GM18858 (cell line): Measurements from ENCODE around the gene NECTIN4.
"Not testable (repeated sequence)": the region's sequence is repeated elsewhere in the genome, so short reads cannot be mapped to it uniquely, and the experiment has no call there.

Experiments
- ATAC-seq: cut with Tn5 transposase; IDR thresholded peaks from one replicate; pipeline ENCODE4 v1.9.1; 2021; ENCODE audit not compliant: unreplicated experiment

The NECTIN4 gene

GRCh38 chr1:161033751-161034150 is 55.6 kb downstream of the NECTIN4 start:
- no peak for ATAC-seq

- ATAC-seq: no peak
Observed at GRCh38 chr1:161032409-161032808, 56.9 kb downstream of the NECTIN4 start.

GRCh38 chr1:161031874-161032273 is 57.5 kb downstream of the NECTIN4 start:
- no peak for ATAC-seq

GRCh38 chr1:161029466-161029865 is 59.9 kb downstream of the NECTIN4 start:
- not testable (repeated sequence) for ATAC-seq

GRCh38 chr1:161026954-161027353 is 62.4 kb downstream of the NECTIN4 start:
- not testable (repeated sequence) for ATAC-seq

- not testable (repeated sequence) for ATAC-seq
Observed at GRCh38 chr1:161022432-161022831, 66.9 kb downstream of the NECTIN4 start.

GRCh38 chr1:161021970-161022353 is 67.4 kb downstream of the NECTIN4 start:
- ATAC-seq: no peak

GRCh38 chr1:161021165-161021969 is 68.0 kb downstream of the NECTIN4 start:
- peak; percentile 66 for ATAC-seq
